HG03354 (cell line): Measurements from ENCODE around the gene ZDHHC9.
A peak's percentile ranks its signal among the peaks of the same experiment; 100 is the strongest.

Experiments
- ATAC-seq: cut with Tn5 transposase; IDR thresholded peaks from one replicate; pipeline ENCODE4 v1.9.1; 2021; ENCODE audit warnings: mild to moderate bottlenecking; ENCODE audit not compliant: unreplicated experiment, poor library complexity, severe bottlenecking

Gene ZDHHC9

GRCh38 chrX:129771266-129771995 lies 72.3 kb downstream of the ZDHHC9 start:
- ATAC-seq = no peak

- peak; percentile 47 for ATAC-seq
These were observed 74.1 kb downstream of the ZDHHC9 start for GRCh38 chrX:129769467-129770154.

GRCh38 chrX:129768586-129769466 lies 74.9 kb downstream of the ZDHHC9 start:
- no peak for ATAC-seq

- no peak for ATAC-seq
These were observed 75.5 kb downstream of the ZDHHC9 start for GRCh38 chrX:129768186-129768585.

GRCh38 chrX:129763666-129764065 lies 80.0 kb downstream of the ZDHHC9 start:
- ATAC-seq = no peak

GRCh38 chrX:129762448-129762847 lies 81.2 kb downstream of the ZDHHC9 start:
- no peak for ATAC-seq

- ATAC-seq = no peak
These were observed 82.1 kb downstream of the ZDHHC9 start for GRCh38 chrX:129761596-129761995.

- no peak for ATAC-seq
These were observed 82.7 kb downstream of the ZDHHC9 start for GRCh38 chrX:129760981-129761380.

GRCh38 chrX:129760155-129760554 lies 83.5 kb downstream of the ZDHHC9 start:
- no peak for ATAC-seq

GRCh38 chrX:129759576-129760061 lies 84.1 kb downstream of the ZDHHC9 start:
- ATAC-seq = peak; percentile 43

- ATAC-seq = peak; percentile 57
These were observed 87.7 kb downstream of the ZDHHC9 start for GRCh38 chrX:129755779-129756650.

GRCh38 chrX:129754056-129755024 lies 89.3 kb downstream of the ZDHHC9 start:
- ATAC-seq = no peak
